ENCODE measurements around the gene LPCAT4.
A peak's percentile ranks its signal among the peaks of the same experiment; 100 is the strongest.
"Not testable (repeated sequence)": the region's sequence is repeated elsewhere in the genome, so short reads cannot be mapped to it uniquely, and the experiment has no call there.

The LPCAT4 gene

GRCh38 chr15:34342737-34343575 lies 24.0 kb downstream of the LPCAT4 start, which contains the start of the genes NOP10 and NUTM1:
Gene NOP10, minus strand, starts transcription at chr15:34343136. Its CDS starts 63 bp downstream, at chr15:34343073.
Gene NUTM1, plus strand, starts transcription at chr15:34343315. Its CDS starts 382 bp downstream, at chr15:34343697.
- peak within 1 kb of the TSS; percentile 6 for H3K4me2 ChIP-seq (ENCODE audit: low read length)
- H3K27ac ChIP-seq (ENCODE audit: low read depth, low read length) = peak within 1 kb of the TSS; percentile 77
- peak within 1 kb of the TSS; percentile 70 for H3K4me3 ChIP-seq (ENCODE audit: low read length)
- no peak within 1 kb of the TSS for H3K23ac ChIP-seq (ENCODE audit: low read length)
- peak within 1 kb of the TSS; percentile 18 for H2BK120ac ChIP-seq (ENCODE audit: low read depth, low read length)
- H3K18ac ChIP-seq (ENCODE audit: low read length) = peak within 1 kb of the TSS; percentile 78
- peak within 1 kb of the TSS; percentile 95 for H3K56ac ChIP-seq (ENCODE audit: low read length)
- peak within 1 kb of the TSS; percentile 41 for H2BK5ac ChIP-seq (ENCODE audit: low read length)
- peaks cover 14% of the 10 kb centered on the region for H3K79me2 ChIP-seq (ENCODE audit: control insufficient read depth, insufficient read depth, low read length)
- H2AK5ac ChIP-seq (ENCODE audit: low read length) = no peak within 1 kb of the TSS
- no peaks in the 10 kb centered on the region for H3K4me1 ChIP-seq (ENCODE audit: control insufficient read depth, low read depth, low read length)
- H3K79me1 ChIP-seq (ENCODE audit: low read length) = peaks cover 2% of the 10 kb centered on the region
- DNase-seq = peak; percentile 98
- H3K9ac ChIP-seq (ENCODE audit: low read length) = peak within 1 kb of the TSS; percentile 83
- no peaks in the 10 kb centered on the region for H3K27me3 ChIP-seq (ENCODE audit: insufficient read depth, low read length, poor library complexity)
- peak within 1 kb of the TSS; percentile 51 for H4K5ac ChIP-seq (ENCODE audit: low read length)
- H3K36me3 ChIP-seq (ENCODE audit: control insufficient read depth, insufficient read depth, low read length) = no peaks in the 10 kb centered on the region
- H3K4ac ChIP-seq (ENCODE audit: low read depth, low read length) = peak within 1 kb of the TSS; percentile 59
- H2BK15ac ChIP-seq (replicated peaks; ENCODE audit: low read depth) = peak within 1 kb of the TSS; percentile 87
- WGBS (ENCODE audit: extremely low coverage, insufficient coverage, low lambda C conversion rate) = no CpG with 5 or more reads among the region's 38 CpGs
- H4K8ac ChIP-seq (ENCODE audit: low read depth, low read length) = peak within 1 kb of the TSS; percentile 43

- not testable (repeated sequence) for H2AK5ac ChIP-seq (ENCODE audit: low read length); H2BK15ac ChIP-seq (replicated peaks; ENCODE audit: low read depth); H3K23ac ChIP-seq (ENCODE audit: low read length); H4K5ac ChIP-seq (ENCODE audit: low read length); DNase-seq; H3K36me3 ChIP-seq (ENCODE audit: control insufficient read depth, insufficient read depth, low read length); H3K27me3 ChIP-seq (ENCODE audit: insufficient read depth, low read length, poor library complexity); H4K8ac ChIP-seq (ENCODE audit: low read depth, low read length); H3K4me1 ChIP-seq (ENCODE audit: control insufficient read depth, low read depth, low read length); H3K4me2 ChIP-seq (ENCODE audit: low read length); H3K79me1 ChIP-seq (ENCODE audit: low read length); H2BK5ac ChIP-seq (ENCODE audit: low read length)
- H3K4ac ChIP-seq (ENCODE audit: low read depth, low read length) = peak overlapping the region; percentile 59
- peak overlapping the region; percentile 70 for H3K4me3 ChIP-seq (ENCODE audit: low read length)
- H3K79me2 ChIP-seq (ENCODE audit: control insufficient read depth, insufficient read depth, low read length) = peaks cover 14% of the 10 kb centered on the region
- H3K18ac ChIP-seq (ENCODE audit: low read length) = peak overlapping the region; percentile 78
- no CpG with 5 or more reads among the region's 26 CpGs for WGBS (ENCODE audit: extremely low coverage, insufficient coverage, low lambda C conversion rate)
- peak overlapping the region; percentile 83 for H3K9ac ChIP-seq (ENCODE audit: low read length)
- peak overlapping the region; percentile 18 for H2BK120ac ChIP-seq (ENCODE audit: low read depth, low read length)
- H3K27ac ChIP-seq (ENCODE audit: low read depth, low read length) = peak overlapping the region; percentile 77
- H3K56ac ChIP-seq (ENCODE audit: low read length) = peak overlapping the region; percentile 95
Observed at GRCh38 chr15:34342213-34342736, 24.7 kb downstream of the LPCAT4 start.

GRCh38 chr15:34341381-34342212 lies 25.4 kb downstream of the LPCAT4 start:
- H3K23ac ChIP-seq (ENCODE audit: low read length) = no peak overlapping the region
- WGBS (ENCODE audit: extremely low coverage, insufficient coverage, low lambda C conversion rate) = no CpG with 5 or more reads among the region's 15 CpGs

DNA sequence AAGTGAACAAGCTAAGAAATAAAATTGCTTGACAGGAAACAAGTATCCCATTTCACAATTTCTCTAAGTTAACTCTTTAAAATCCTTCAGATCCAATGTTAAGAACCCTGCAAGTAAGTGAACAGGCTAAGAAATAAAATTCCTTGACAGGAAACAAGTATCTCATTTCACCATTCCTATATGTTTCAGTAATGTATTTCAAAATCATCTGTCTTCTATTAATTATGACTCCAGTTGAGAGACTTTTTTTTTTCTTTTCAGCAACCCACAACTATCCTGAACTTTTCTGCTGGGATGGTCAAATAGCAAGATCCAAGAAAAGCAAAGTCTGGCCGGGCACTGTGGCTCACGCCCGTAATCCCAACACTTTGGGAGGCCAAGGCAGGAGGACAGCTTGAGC lies 27.1 kb downstream of the LPCAT4 start:
- Histone ChIP-seq H3K79me2 (ENCODE audit: control insufficient read depth, insufficient read depth, low read length) (peaks cover 14% of the 10 kb centered on the region), H3K4ac (ENCODE audit: low read depth, low read length) (no peak overlapping the region), H3K27ac (ENCODE audit: low read depth, low read length) (no peak overlapping the region), H3K56ac (ENCODE audit: low read length) (no peak overlapping the region), H4K8ac (ENCODE audit: low read depth, low read length) (no peak overlapping the region), H3K4me2 (ENCODE audit: low read length) (no peak overlapping the region), H2AK5ac (ENCODE audit: low read length) (no peak overlapping the region), H3K79me1 (ENCODE audit: low read length) (peaks cover 2% of the 10 kb centered on the region), H2BK120ac (ENCODE audit: low read depth, low read length) (no peak overlapping the region), H3K27me3 (ENCODE audit: insufficient read depth, low read length, poor library complexity) (no peaks in the 10 kb centered on the region), H3K36me3 (ENCODE audit: control insufficient read depth, insufficient read depth, low read length) (no peaks in the 10 kb centered on the region), H3K4me3 (ENCODE audit: low read length) (no peak overlapping the region), H4K5ac (ENCODE audit: low read length) (no peak overlapping the region), H2BK15ac (replicated peaks; ENCODE audit: low read depth) (no peak overlapping the region), H2BK5ac (ENCODE audit: low read length) (no peak overlapping the region), H3K9ac (ENCODE audit: low read length) (no peak overlapping the region), H3K23ac (ENCODE audit: low read length) (no peak overlapping the region), H3K4me1 (ENCODE audit: control insufficient read depth, low read depth, low read length) (no peaks in the 10 kb centered on the region), H3K18ac (ENCODE audit: low read length) (no peak overlapping the region)
- no peak for DNase-seq
- no CpG with 5 or more reads among the region's 3 CpGs for WGBS (ENCODE audit: extremely low coverage, insufficient coverage, low lambda C conversion rate)

More at GRCh38 chr15:34341381-34342212, 25.4 kb downstream of the LPCAT4 start:
- no peaks in the 10 kb centered on the region for H3K36me3 ChIP-seq (ENCODE audit: control insufficient read depth, insufficient read depth, low read length)
- no peaks in the 10 kb centered on the region for H3K4me1 ChIP-seq (ENCODE audit: control insufficient read depth, low read depth, low read length)
- no peak overlapping the region for H3K4ac ChIP-seq (ENCODE audit: low read depth, low read length)
- H3K4me3 ChIP-seq (ENCODE audit: low read length) = no peak overlapping the region
- H3K18ac ChIP-seq (ENCODE audit: low read length) = no peak overlapping the region
- H3K56ac ChIP-seq (ENCODE audit: low read length) = no peak overlapping the region
- H2BK5ac ChIP-seq (ENCODE audit: low read length) = no peak overlapping the region
- DNase-seq = no peak
- H3K9ac ChIP-seq (ENCODE audit: low read length) = no peak overlapping the region
- H3K4me2 ChIP-seq (ENCODE audit: low read length) = peak overlapping the region; percentile 0
- no peaks in the 10 kb centered on the region for H3K27me3 ChIP-seq (ENCODE audit: insufficient read depth, low read length, poor library complexity)
- H3K79me1 ChIP-seq (ENCODE audit: low read length) = peaks cover 2% of the 10 kb centered on the region
- no peak overlapping the region for H4K8ac ChIP-seq (ENCODE audit: low read depth, low read length)
- H2AK5ac ChIP-seq (ENCODE audit: low read length) = no peak overlapping the region
- H3K27ac ChIP-seq (ENCODE audit: low read depth, low read length) = no peak overlapping the region
- no peak overlapping the region for H4K5ac ChIP-seq (ENCODE audit: low read length)
- no peak overlapping the region for H2BK120ac ChIP-seq (ENCODE audit: low read depth, low read length)
- H2BK15ac ChIP-seq (replicated peaks; ENCODE audit: low read depth) = no peak overlapping the region
- H3K79me2 ChIP-seq (ENCODE audit: control insufficient read depth, insufficient read depth, low read length) = peaks cover 14% of the 10 kb centered on the region

GRCh38 chr15:34338347-34338746 lies 28.6 kb downstream of the LPCAT4 start:
- H3K23ac ChIP-seq (ENCODE audit: low read length) = no peak overlapping the region
- DNase-seq = no peak
- peaks cover 2% of the 10 kb centered on the region for H3K79me1 ChIP-seq (ENCODE audit: low read length)
- H3K4ac ChIP-seq (ENCODE audit: low read depth, low read length) = no peak overlapping the region
- no peak overlapping the region for H4K5ac ChIP-seq (ENCODE audit: low read length)
- peaks cover 14% of the 10 kb centered on the region for H3K79me2 ChIP-seq (ENCODE audit: control insufficient read depth, insufficient read depth, low read length)
- no peak overlapping the region for H3K18ac ChIP-seq (ENCODE audit: low read length)
- H2AK5ac ChIP-seq (ENCODE audit: low read length) = no peak overlapping the region
- no peaks in the 10 kb centered on the region for H3K36me3 ChIP-seq (ENCODE audit: control insufficient read depth, insufficient read depth, low read length)
- H3K9ac ChIP-seq (ENCODE audit: low read length) = peak overlapping the region; percentile 64
- no peak overlapping the region for H2BK120ac ChIP-seq (ENCODE audit: low read depth, low read length)
- no peak overlapping the region for H3K4me3 ChIP-seq (ENCODE audit: low read length)
- no peak overlapping the region for H4K8ac ChIP-seq (ENCODE audit: low read depth, low read length)
- WGBS (ENCODE audit: extremely low coverage, insufficient coverage, low lambda C conversion rate) = no CpG with 5 or more reads among the region's 16 CpGs
- no peaks in the 10 kb centered on the region for H3K27me3 ChIP-seq (ENCODE audit: insufficient read depth, low read length, poor library complexity)
- no peaks in the 10 kb centered on the region for H3K4me1 ChIP-seq (ENCODE audit: control insufficient read depth, low read depth, low read length)
- H3K56ac ChIP-seq (ENCODE audit: low read length) = peak overlapping the region; percentile 56
- H2BK15ac ChIP-seq (replicated peaks; ENCODE audit: low read depth) = no peak overlapping the region
- H3K27ac ChIP-seq (ENCODE audit: low read depth, low read length) = no peak overlapping the region
- H3K4me2 ChIP-seq (ENCODE audit: low read length) = peak overlapping the region; percentile 98
- H2BK5ac ChIP-seq (ENCODE audit: low read length) = no peak overlapping the region

Measured in mesendoderm (in vitro differentiated cells).